Keratinocyte (primary cell): ENCODE measurements around the gene SPAG16. TPM values are rescaled to one million over a fixed set of nuclear protein-coding genes. Genes with fewer than 3 reads are reported as not detected.

ENCODE experiments used
- DNase-seq: peaks from one replicate; pipeline ENCODE4 v3.0.0-alpha.2; 2011; ENCODE audit warnings: low read depth, missing footprints, low spot score
- FAIRE-seq: peaks from 2 replicates; lab custom pipeline; 2011; peaks lifted over from hg19 to GRCh38; lab: Jason Lieb, UNC
- H2AFZ ChIP-seq: 2 replicates; pipeline ENCODE4 v1.6.0; 2012; ENCODE audit warnings: low read length, control low read depth, inconsistent platforms; ENCODE audit not compliant: control insufficient read depth
- H3K27ac ChIP-seq: 2 replicates; pipeline ENCODE4 v1.5.1; 2011; ENCODE audit warnings: low read length; ENCODE audit not compliant: control insufficient read depth, insufficient read depth
- H3K27me3 ChIP-seq: 3 replicates; pipeline ENCODE4 v1.6.0; 2011; ENCODE audit warnings: low read length; ENCODE audit not compliant: control insufficient read depth, insufficient read depth; ENCODE audit errors: extremely low read depth
- H3K36me3 ChIP-seq, 2 experiments: 2 replicates in 1 of 2; 3 replicates in 1 of 2; pipeline ENCODE4 v1.5.1; 2011; ENCODE audit warnings: low read length in 2 of 2, mild to moderate bottlenecking in 1 of 2; ENCODE audit not compliant: control insufficient read depth in 2 of 2, insufficient read depth in 2 of 2; ENCODE audit errors: extremely low read depth in 1 of 2
- H3K4me1 ChIP-seq: 3 replicates; pipeline ENCODE4 v1.5.1; 2011; ENCODE audit warnings: low read length; ENCODE audit not compliant: control insufficient read depth, insufficient read depth; ENCODE audit errors: extremely low read depth
- H3K4me2 ChIP-seq: 3 replicates; pipeline ENCODE4 v1.6.0; 2011; ENCODE audit warnings: low read depth, low read length; ENCODE audit not compliant: control insufficient read depth, insufficient read depth; ENCODE audit errors: extremely low read depth
- H3K4me3 ChIP-seq, 3 experiments: fragments of 200-600 bp in 1 of 3; sonication (generic) in 1 of 3; 2 replicates in 2 of 3; 3 replicates in 1 of 3; pipeline ENCODE4 v1.5.1; 2011 to 2016; ENCODE audit warnings: low read length in 3 of 3, mild to moderate bottlenecking in 3 of 3, control low read depth in 2 of 3, inconsistent platforms in 1 of 3, low read depth in 1 of 3, mixed read lengths in 1 of 3, mixed run types in 1 of 3, moderate library complexity in 1 of 3; ENCODE audit not compliant: control insufficient read depth in 2 of 3, insufficient read depth in 2 of 3; ENCODE audit errors: extremely low read depth in 1 of 3
- H3K79me2 ChIP-seq: 2 replicates; pipeline ENCODE4 v1.6.0; 2012; ENCODE audit warnings: low read length; ENCODE audit not compliant: control insufficient read depth, insufficient read depth
- H3K9ac ChIP-seq: 3 replicates; pipeline ENCODE4 v1.6.0; 2011; ENCODE audit warnings: low read length; ENCODE audit not compliant: control insufficient read depth, insufficient read depth; ENCODE audit errors: extremely low read depth
- H3K9me1 ChIP-seq: 3 replicates; pipeline ENCODE4 v1.6.0; 2011; ENCODE audit warnings: low read length; ENCODE audit not compliant: control insufficient read depth, insufficient read depth; ENCODE audit errors: extremely low read depth
- H3K9me3 ChIP-seq: 2 replicates; pipeline ENCODE4 v1.5.1; 2012; ENCODE audit warnings: low read depth, low read length; ENCODE audit not compliant: control insufficient read depth
- H4K20me1 ChIP-seq: 3 replicates; pipeline ENCODE4 v1.6.0; 2011; ENCODE audit warnings: low read length; ENCODE audit not compliant: control insufficient read depth, insufficient read depth; ENCODE audit errors: extremely low read depth
- CTCF ChIP-seq, 3 experiments: IDR thresholded peaks in 1 of 3; conservative IDR thresholded peaks in 1 of 3; optimal IDR thresholded peaks in 1 of 3; 2 replicates in 2 of 3; 3 replicates in 1 of 3; pipeline versions ENCODE3 to v1.5.1; 2011; ENCODE audit warnings: low read length in 3 of 3, mild to moderate bottlenecking in 3 of 3, moderate library complexity in 2 of 3, control low read depth in 1 of 3, inconsistent platforms in 1 of 3; ENCODE audit not compliant: insufficient read depth in 2 of 3; ENCODE audit errors: extremely low read depth in 1 of 3
- EZH2 ChIP-seq: IDR thresholded peaks from one replicate; pipeline ENCODE4 v1.6.1; 2012; ENCODE audit warnings: inconsistent platforms, mild to moderate bottlenecking, low read length, moderate library complexity
- dilution Hi-C: fragments of 300-500 bp; cut with MboI; formaldehyde crosslinking; loops from one replicate; pipeline ENCODE4 v1.7.0; 2020; ENCODE audit warnings: low sequenced_read_pairs; ENCODE audit not compliant: extremely low pct_ligation_motif_present
- polyA plus RNA-seq, 5 experiments: library from polyadenylated mRNA; depleted of rRNA in 3 of 5; stranded (reverse) in 3 of 5; stranded (forward) in 1 of 5; unstranded in 1 of 5; fragments of >200 nt; gene quantifications; 1 replicate in 1 of 5; 2 replicates in 3 of 5; 3 replicates in 1 of 5; pipeline versions ENCODE4 v1.2.1 to v1.2.3, GENCODE V29; 2011 to 2012; ENCODE audit warnings: missing spikeins in 2 of 5, low read depth in 1 of 5, low replicate concordance in 1 of 5

Gene SPAG16
- polyA plus RNA-seq, 1 donor (not counting 4 experiments of a cell fraction or from before 2014, with no cell fraction given) = 19.6 TPM

DNA sequence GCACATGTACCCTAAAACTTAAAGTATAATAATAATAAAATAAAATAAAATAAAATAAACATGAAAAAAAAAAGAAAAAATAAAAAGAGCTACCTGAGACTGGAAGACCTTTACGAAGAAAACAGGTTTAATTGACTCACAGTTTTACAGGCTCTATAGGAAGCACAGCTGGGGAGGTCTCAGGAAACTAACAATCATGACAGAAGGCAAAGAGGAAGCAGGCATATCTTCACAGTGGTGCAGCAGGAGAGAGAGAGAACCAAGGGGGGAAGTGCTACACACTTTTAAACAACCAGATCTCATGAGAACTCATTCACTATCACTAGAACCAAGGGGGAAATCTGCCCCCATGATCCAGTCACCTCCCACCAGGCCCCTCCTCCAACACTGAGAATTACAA is 747.3 kb downstream of the SPAG16 start:
- H3K4me2 ChIP-seq = no peak overlapping the region
- H3K9me3 ChIP-seq = no peaks in the 10 kb centered on the region
- dilution Hi-C loops = no loop called here
- DNase-seq (no peak), FAIRE-seq (no peak)
- no peaks in the 10 kb centered on the region for H4K20me1 ChIP-seq
- H3K9me1 ChIP-seq = no peaks in the 10 kb centered on the region
- H3K27ac ChIP-seq = no peak overlapping the region
- H3K4me3 ChIP-seq = no peak overlapping the region
- H3K36me3 ChIP-seq = no peaks in the 10 kb centered on the region
- H3K79me2 ChIP-seq = no peaks in the 10 kb centered on the region
- H3K4me1 ChIP-seq = no peaks in the 10 kb centered on the region
- no peak overlapping the region for H2AFZ ChIP-seq
- no peak for TF ChIP-seq EZH2
- no peak for TF ChIP-seq CTCF (optimal IDR thresholded peaks at IDR 0.05 in 1 of 3, IDR thresholded peaks at IDR 0.05 in 1 of 3, conservative IDR thresholded peaks at IDR 0.05 in 1 of 3; ENCODE audit: extremely low read depth in 1 of 3, insufficient read depth in 2 of 3, low read length in 3 of 3)
- H3K9ac ChIP-seq = no peak overlapping the region
- H3K27me3 ChIP-seq = no peaks in the 10 kb centered on the region

- Histone ChIP-seq H3K9me1 (no peaks in the 10 kb centered on the region), H3K9me3 (no peaks in the 10 kb centered on the region), H3K79me2 (no peaks in the 10 kb centered on the region), H3K9ac (no peak overlapping the region), H3K4me3 (no peak overlapping the region), H4K20me1 (no peaks in the 10 kb centered on the region), H3K36me3 (no peaks in the 10 kb centered on the region), H3K27ac (no peak overlapping the region), H2AFZ (no peak overlapping the region), H3K4me1 (no peaks in the 10 kb centered on the region), H3K27me3 (no peaks in the 10 kb centered on the region), H3K4me2 (no peak overlapping the region)
- no peak for FAIRE-seq
- TF ChIP-seq CTCF (optimal IDR thresholded peaks at IDR 0.05 in 1 of 3, IDR thresholded peaks at IDR 0.05 in 1 of 3, conservative IDR thresholded peaks at IDR 0.05 in 1 of 3; ENCODE audit: extremely low read depth in 1 of 3, insufficient read depth in 2 of 3, low read length in 3 of 3) = no peak
- TF ChIP-seq EZH2 = no peak
- dilution Hi-C loops = no loop called here
- DNase-seq = no peak
Observed at GRCh38 chr2:214034417-214034816, 750.2 kb downstream of the SPAG16 start.
